Measurements from ENCODE around the gene FADS6. TPM values are rescaled to one million over a fixed set of nuclear protein-coding genes. Genes with fewer than 3 reads are reported as not detected.
"Not testable (repeated sequence)": the region's sequence is repeated elsewhere in the genome, so short reads cannot be mapped to it uniquely, and the experiment has no call there.

The FADS6 gene
- total and polyA plus RNA-seq, 2 donors (not counting 3 experiments of a cell fraction or from before 2014, with no cell fraction given), result not detected

DNA sequence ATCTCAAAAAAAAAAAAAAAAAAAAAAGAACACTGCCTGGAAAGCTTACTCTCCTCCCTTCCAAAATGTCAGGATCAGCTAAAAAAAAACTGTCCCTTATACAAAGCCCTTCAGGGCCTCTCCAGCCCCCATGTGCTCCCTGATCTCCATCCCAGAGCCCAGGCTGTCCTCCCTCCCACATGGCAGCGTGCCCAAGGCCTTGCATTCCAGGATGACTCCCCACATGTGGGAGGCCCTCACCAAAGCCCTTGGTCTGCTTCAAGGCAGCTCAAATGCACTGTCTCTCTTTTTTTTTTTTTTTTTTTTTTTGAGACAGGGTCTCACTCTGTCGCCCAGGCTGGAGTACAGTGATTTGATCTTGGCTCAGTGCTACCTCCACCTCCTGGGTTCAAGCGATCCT, 22.9 kb downstream of the FADS6 start:
- Histone ChIP-seq H4K20me1 (replicated peaks; ENCODE audit: control insufficient read depth, extremely low read depth, insufficient read depth, low read length) (no peaks in the 10 kb centered on the region), H3K36me3 (ENCODE audit: control insufficient read depth in 2 of 2, extremely low read depth in 1 of 2, insufficient read depth in 2 of 2, low read length in 2 of 2) (no peaks in the 10 kb centered on the region), H3K27ac (ENCODE audit: insufficient read depth, low read depth, low read length) (no peak overlapping the region), H3K4me1 (ENCODE audit: control insufficient read depth, extremely low read depth, insufficient read depth, low read length) (peaks cover 26% of the 10 kb centered on the region), H3K9me1 (replicated peaks; ENCODE audit: control insufficient read depth, extremely low read depth, insufficient read depth, low read length) (no peaks in the 10 kb centered on the region), H3K9me3 (replicated peaks; ENCODE audit: control insufficient read depth, insufficient read depth, low read length) (no peaks in the 10 kb centered on the region), H3K79me2 (ENCODE audit: control insufficient read depth, insufficient read depth, low read length) (no peaks in the 10 kb centered on the region), H3K9ac (replicated peaks; ENCODE audit: extremely low read depth, insufficient read depth, low read length) (no peak overlapping the region), H3K4me3 (replicated peaks in 1 of 3; ENCODE audit: insufficient read depth in 1 of 3, low read depth in 1 of 3, low read length in 3 of 3) (no peak overlapping the region), H3K4me2 (ENCODE audit: insufficient read depth, low read length) (no peak overlapping the region), H3K27me3 (ENCODE audit: control insufficient read depth in 2 of 2, insufficient read depth in 2 of 2, low read length in 2 of 2) (no peaks in the 10 kb centered on the region), H2AFZ (ENCODE audit: low read depth, low read length) (no peak overlapping the region)
- DNase-seq (ENCODE audit: low read depth, low spot score) (no peak), FAIRE-seq (no peak)
- BruUV-seq (replicated peaks), result no TSS peak
- POLR2A ChIA-PET, result interaction anchor here (0.6 kb wide), 1 partner anchor 107 kb away, joined by 5 read pairs; no protein-coding TSS in a partner anchor
- dilution Hi-C loops (cut with MboI; ENCODE audit: extremely low pct_ligation_motif_present, low sequenced_read_pairs) (no loop called here), intact Hi-C loops (cut with micrococcal nuclease) (loop anchor here (5.0 kb wide), 1 partner anchor 93 kb away; the partner anchor contains the start of gene NAT9)
- CTCF ChIA-PET, result interaction anchor here (0.6 to 3.1 kb wide), 2 partner anchors 9 to 28 kb away, joined by 4 to 19 read pairs; partner anchors contain the start of gene GRIN2C
- TF ChIP-seq JUN (IDR thresholded peaks at IDR 0.05; ENCODE audit: borderline replicate concordance, insufficient read depth, insufficient read length, low read depth), result no peak
- TF ChIP-seq, protein P1, sequence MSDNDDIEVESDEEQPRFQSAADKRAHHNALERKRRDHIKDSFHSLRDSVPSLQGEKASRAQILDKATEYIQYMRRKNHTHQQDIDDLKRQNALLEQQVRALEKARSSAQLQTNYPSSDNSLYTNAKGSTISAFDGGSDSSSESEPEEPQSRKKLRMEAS (IDR thresholded peaks at IDR 0.05; ENCODE audit: insufficient read depth, insufficient read length), result no peak
- no peak for TF ChIP-seq EZH2 (IDR thresholded peaks at IDR 0.05; ENCODE audit: borderline replicate concordance, low read depth, low read length, severe bottlenecking)
- TF ChIP-seq FOS (IDR thresholded peaks at IDR 0.05; ENCODE audit: borderline replicate concordance, insufficient read depth, low read length), result no peak
- TF ChIP-seq POLR2AphosphoS5 (IDR thresholded peaks at IDR 0.05; ENCODE audit: insufficient read depth, low read depth, low read length), result no peak
- no peak for TF ChIP-seq GATA2 (IDR thresholded peaks at IDR 0.05; ENCODE audit: insufficient read depth, insufficient read length, low read depth, low read length)
- no peak for TF ChIP-seq MYC (IDR thresholded peaks at IDR 0.05; ENCODE audit: low read depth, low read length)
- no peak for TF ChIP-seq POLR2A (IDR thresholded peaks at IDR 0.05; ENCODE audit: low read depth, low read length)
- TF ChIP-seq, protein P2, sequence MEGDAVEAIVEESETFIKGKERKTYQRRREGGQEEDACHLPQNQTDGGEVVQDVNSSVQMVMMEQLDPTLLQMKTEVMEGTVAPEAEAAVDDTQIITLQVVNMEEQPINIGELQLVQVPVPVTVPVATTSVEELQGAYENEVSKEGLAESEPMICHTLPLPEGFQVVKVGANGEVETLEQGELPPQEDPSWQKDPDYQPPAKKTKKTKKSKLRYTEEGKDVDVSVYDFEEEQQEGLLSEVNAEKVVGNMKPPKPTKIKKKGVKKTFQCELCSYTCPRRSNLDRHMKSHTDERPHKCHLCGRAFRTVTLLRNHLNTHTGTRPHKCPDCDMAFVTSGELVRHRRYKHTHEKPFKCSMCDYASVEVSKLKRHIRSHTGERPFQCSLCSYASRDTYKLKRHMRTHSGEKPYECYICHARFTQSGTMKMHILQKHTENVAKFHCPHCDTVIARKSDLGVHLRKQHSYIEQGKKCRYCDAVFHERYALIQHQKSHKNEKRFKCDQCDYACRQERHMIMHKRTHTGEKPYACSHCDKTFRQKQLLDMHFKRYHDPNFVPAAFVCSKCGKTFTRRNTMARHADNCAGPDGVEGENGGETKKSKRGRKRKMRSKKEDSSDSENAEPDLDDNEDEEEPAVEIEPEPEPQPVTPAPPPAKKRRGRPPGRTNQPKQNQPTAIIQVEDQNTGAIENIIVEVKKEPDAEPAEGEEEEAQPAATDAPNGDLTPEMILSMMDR (IDR thresholded peaks at IDR 0.05; ENCODE audit: extremely low read depth in 1 of 2, insufficient read depth in 1 of 2, low read depth in 1 of 2, low read length in 2 of 2), result no peak

DNA sequence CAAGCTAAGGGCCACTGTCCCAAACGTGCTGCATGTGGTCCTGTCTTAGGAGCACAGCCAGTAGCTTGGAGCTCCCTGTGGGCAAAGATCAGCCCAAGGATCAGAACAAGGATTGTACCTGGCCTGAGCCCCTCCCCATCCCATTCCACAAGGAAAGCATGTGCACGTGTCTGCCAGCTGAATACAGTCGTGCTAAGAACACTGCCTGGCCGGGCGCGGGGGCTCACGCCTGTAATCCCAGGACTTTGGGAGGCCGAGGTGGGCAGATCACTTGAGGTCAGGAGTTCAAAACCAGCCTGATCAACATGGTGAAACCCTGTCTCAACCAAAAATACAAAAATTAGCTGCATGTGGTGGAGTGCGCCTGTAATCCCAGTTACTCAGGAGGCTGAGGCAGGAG, 23.4 kb downstream of the FADS6 start:
- H3K9me3 ChIP-seq (replicated peaks; ENCODE audit: control insufficient read depth, insufficient read depth, low read length); BruUV-seq (replicated peaks); DNase-seq (ENCODE audit: low read depth, low spot score); dilution Hi-C loops (cut with MboI; ENCODE audit: extremely low pct_ligation_motif_present, low sequenced_read_pairs); FAIRE-seq; H3K9ac ChIP-seq (replicated peaks; ENCODE audit: extremely low read depth, insufficient read depth, low read length); H3K27ac ChIP-seq (ENCODE audit: insufficient read depth, low read depth, low read length); H3K9me1 ChIP-seq (replicated peaks; ENCODE audit: control insufficient read depth, extremely low read depth, insufficient read depth, low read length); H3K27me3 ChIP-seq (ENCODE audit: control insufficient read depth in 2 of 2, insufficient read depth in 2 of 2, low read length in 2 of 2); H2AFZ ChIP-seq (ENCODE audit: low read depth, low read length); H3K4me2 ChIP-seq (ENCODE audit: insufficient read depth, low read length); H3K36me3 ChIP-seq (ENCODE audit: control insufficient read depth in 2 of 2, extremely low read depth in 1 of 2, insufficient read depth in 2 of 2, low read length in 2 of 2); H3K4me3 ChIP-seq (replicated peaks in 1 of 3; ENCODE audit: insufficient read depth in 1 of 3, low read depth in 1 of 3, low read length in 3 of 3); H4K20me1 ChIP-seq (replicated peaks; ENCODE audit: control insufficient read depth, extremely low read depth, insufficient read depth, low read length); H3K79me2 ChIP-seq (ENCODE audit: control insufficient read depth, insufficient read depth, low read length): not testable (repeated sequence)
- ChIA-PET CTCF (interaction anchor here (0.6 to 3.1 kb wide), 2 partner anchors 9 to 27 kb away, joined by 4 to 19 read pairs; partner anchors contain the start of gene GRIN2C), POLR2A (interaction anchor here (0.6 kb wide), 1 partner anchor 107 kb away, joined by 5 read pairs; no protein-coding TSS in a partner anchor)
- intact Hi-C loops (cut with micrococcal nuclease), result loop anchor here (5.0 kb wide), 1 partner anchor 93 kb away; the partner anchor contains the start of gene NAT9
- peaks cover 26% of the 10 kb centered on the region for H3K4me1 ChIP-seq (ENCODE audit: control insufficient read depth, extremely low read depth, insufficient read depth, low read length)

Data from endothelial cell of umbilical vein (primary cell).